CD4-positive, alpha-beta T cell (primary cell): ENCODE measurements around the gene MIA3. TPM values are rescaled to one million over a fixed set of nuclear protein-coding genes. Genes with fewer than 3 reads are reported as not detected.
"Not testable (repeated sequence)": the region's sequence is repeated elsewhere in the genome, so short reads cannot be mapped to it uniquely, and the experiment has no call there.

Source experiments
- ATAC-seq: fragments of 200-7000 bp; cut with Tn5 transposase; one replicate; pipeline ENCODE4 v1.10.0; 2022; ENCODE audit warnings: mild to moderate bottlenecking; ENCODE audit not compliant: poor library complexity
- CTCF ChIA-PET: fragments of 350-600 bp; sonication (Branson Sonifier 250); formaldehyde crosslinking; loops from one replicate; lab custom pipeline; 2021; ENCODE audit warnings: antibody characterized with exemption, inconsistent platforms; lab: Charles Lee
- POLR2A ChIA-PET: fragments of 350-600 bp; sonication (Branson Sonifier 250); formaldehyde crosslinking; loops from one replicate; lab custom pipeline; 2021; ENCODE audit warnings: antibody characterized with exemption, inconsistent platforms; lab: Charles Lee
- DNase-seq, 14 experiments: peaks; one replicate each; pipeline ENCODE4 v3.0.0-alpha.2; 2013 to 2020; ENCODE audit warnings: mixed read lengths in 2 of 14
- H3K27ac ChIP-seq, 2 donors: one replicate each; pipeline versions ENCODE4 v1.5.1 to v1.7.0; 2013; ENCODE audit warnings: low read length in 2 of 2, low read depth in 1 of 2, mild to moderate bottlenecking in 1 of 2
- H3K27me3 ChIP-seq, 2 experiments: 1 replicate in 1 of 2; 2 replicates in 1 of 2; pipeline versions ENCODE4 v1.6.1 to v1.7.0; 2013; ENCODE audit warnings: low read length in 2 of 2, control low read depth in 1 of 2, mild to moderate bottlenecking in 1 of 2, moderate library complexity in 1 of 2; ENCODE audit not compliant: insufficient read depth in 2 of 2, control insufficient read depth in 1 of 2
- H3K36me3 ChIP-seq: one replicate; pipeline ENCODE4 v1.6.1; 2013; ENCODE audit warnings: low read length, control low read depth; ENCODE audit not compliant: insufficient read depth
- H3K4me1 ChIP-seq: one replicate; pipeline ENCODE4 v1.6.1; 2013; ENCODE audit warnings: low read length, control low read depth; ENCODE audit not compliant: insufficient read depth
- H3K4me3 ChIP-seq: one replicate; pipeline ENCODE4 v1.5.1; 2013; ENCODE audit warnings: mild to moderate bottlenecking, low read length, moderate library complexity
- H3K9me3 ChIP-seq, 2 experiments: 1 replicate in 1 of 2; 2 replicates in 1 of 2; pipeline versions ENCODE4 v1.6.1 to v1.7.0; 2013; ENCODE audit warnings: low read length in 2 of 2, mild to moderate bottlenecking in 2 of 2, control low read depth in 1 of 2, moderate library complexity in 1 of 2; ENCODE audit not compliant: control insufficient read depth in 1 of 2, insufficient read depth in 1 of 2
- H3K27ac Mint-ChIP-seq: one replicate; pipeline ENCODE4 v1.8.0; 2020; ENCODE audit warnings: mixed read lengths
- H3K27me3 Mint-ChIP-seq: one replicate; pipeline ENCODE4 v1.8.0; 2021; ENCODE audit warnings: mixed read lengths
- H3K36me3 Mint-ChIP-seq: one replicate; pipeline ENCODE4 v1.8.0; 2021; ENCODE audit warnings: low read depth, mixed read lengths
- H3K4me1 Mint-ChIP-seq: one replicate; pipeline ENCODE4 v1.8.0; 2021; ENCODE audit warnings: low read depth, mixed read lengths
- H3K4me3 Mint-ChIP-seq: one replicate; pipeline ENCODE4 v1.8.0; 2020; ENCODE audit warnings: mild to moderate bottlenecking, mixed read lengths
- H3K9me3 Mint-ChIP-seq: one replicate; pipeline ENCODE4 v1.8.0; 2020; ENCODE audit warnings: mixed read lengths
- CTCF ChIP-seq: fragments of 200-600 bp; IDR thresholded peaks from one replicate; pipeline ENCODE4 v1.8.0; 2022; ENCODE audit warnings: antibody characterized with exemption, mild to moderate bottlenecking
- intact Hi-C, 2 experiments: fragments of 100-400 bp; cut with DNase I in 1 of 2; cut with micrococcal nuclease in 1 of 2; formaldehyde crosslinking; loops; one replicate each; pipeline versions ENCODE4 v1.15.1 to v1.9.0; 2023 to 2025; cut with DNase I, micrococcal nuclease
- total RNA-seq, 174 experiments: library from RNA in 2 of 174; stranded (reverse) in 2 of 174; gene quantifications; one replicate each; pipeline ENCODE4 v1.2.3 and lab custom pipeline; 2021 to 2026

The MIA3 gene
- total RNA-seq, 2 experiments from 2014 or later, result 123 to 135 TPM

GRCh38 chr1:222601257-222601656 is 16.6 kb upstream of the MIA3 start:
- POLR2A ChIA-PET, result no interaction called here

DNA sequence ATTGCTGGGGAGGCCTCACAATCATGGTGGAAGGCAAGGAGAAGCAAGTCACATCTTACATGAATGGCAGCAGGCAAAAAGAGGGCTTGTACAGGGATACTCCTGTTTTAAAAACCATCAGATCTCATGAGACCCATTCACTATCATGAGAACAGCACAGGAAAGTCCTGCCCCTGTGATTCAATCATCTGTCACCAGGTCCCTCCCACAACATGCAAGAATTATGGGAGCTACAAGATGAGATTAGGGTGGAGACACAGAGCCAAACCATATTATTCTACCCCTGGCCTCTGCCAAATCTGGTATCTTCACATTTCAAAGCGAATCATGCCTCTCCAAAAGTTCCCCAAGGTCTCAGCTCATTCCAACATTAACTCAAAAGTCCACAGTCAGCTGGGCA is 11.1 kb upstream of the MIA3 start:
- intact Hi-C loops, result no loop called here
- H3K9me3 ChIP-seq, result no peaks in the 10 kb centered on the region
- H3K36me3 Mint-ChIP-seq, result no peaks in the 10 kb centered on the region
- no peak overlapping the region for H3K4me3 ChIP-seq
- H3K27me3 ChIP-seq, result no peaks in the 10 kb centered on the region
- H3K27me3 Mint-ChIP-seq, result peaks cover 28% of the 10 kb centered on the region
- H3K27ac ChIP-seq, result no peak overlapping the region
- H3K4me1 ChIP-seq, result no peaks in the 10 kb centered on the region
- ATAC-seq, result no peak
- ChIA-PET POLR2A (no interaction called here), CTCF (interaction anchor here (1.3 to 1.4 kb wide), 2 partner anchors 13 to 28 kb away, joined by 3 to 5 read pairs; no protein-coding TSS in a partner anchor)
- H3K36me3 ChIP-seq, result no peaks in the 10 kb centered on the region
- TF ChIP-seq CTCF, result no peak
- peaks cover 6% of the 10 kb centered on the region for H3K9me3 Mint-ChIP-seq
- no peak overlapping the region for H3K27ac Mint-ChIP-seq
- no peak overlapping the region for H3K4me3 Mint-ChIP-seq
- no peak for DNase-seq
- H3K4me1 Mint-ChIP-seq, result no peaks in the 10 kb centered on the region

More at GRCh38 chr1:222601257-222601656, 16.6 kb upstream of the MIA3 start:
- TF ChIP-seq CTCF, result no peak
- Mint-ChIP-seq H3K27me3 (peaks cover 6% of the 10 kb centered on the region), H3K4me3 (no peak overlapping the region), H3K4me1 (no peaks in the 10 kb centered on the region), H3K36me3 (no peaks in the 10 kb centered on the region), H3K27ac (no peak overlapping the region), H3K9me3 (no peaks in the 10 kb centered on the region)
- Histone ChIP-seq H3K36me3 (no peaks in the 10 kb centered on the region), H3K27ac (no peak overlapping the region), H3K4me3 (no peak overlapping the region), H3K9me3 (no peaks in the 10 kb centered on the region), H3K4me1 (no peaks in the 10 kb centered on the region), H3K27me3 (no peaks in the 10 kb centered on the region)
- intact Hi-C loops, result no loop called here
- DNase-seq, result no peak
- ATAC-seq, result no peak
- CTCF ChIA-PET, result no interaction called here

- H3K36me3 ChIP-seq, H3K9me3 Mint-ChIP-seq, H3K4me3 Mint-ChIP-seq, H3K4me3 ChIP-seq, ATAC-seq, CTCF ChIA-PET, POLR2A ChIA-PET, intact Hi-C loops, H3K36me3 Mint-ChIP-seq, H3K4me1 ChIP-seq, H3K27me3 ChIP-seq, H3K9me3 ChIP-seq, H3K27ac ChIP-seq, DNase-seq, H3K4me1 Mint-ChIP-seq, H3K27ac Mint-ChIP-seq: not testable (repeated sequence)
- peaks cover 41% of the 10 kb centered on the region for H3K27me3 Mint-ChIP-seq
These were observed 8.8 kb upstream of the MIA3 start for GRCh38 chr1:222609111-222609510.

GRCh38 chr1:222610728-222611127 is 7.2 kb upstream of the MIA3 start:
- ATAC-seq (no peak), DNase-seq (no peak)
- Mint-ChIP-seq H3K4me3 (no peak overlapping the region), H3K4me1 (no peaks in the 10 kb centered on the region), H3K9me3 (peaks cover 6% of the 10 kb centered on the region), H3K27ac (no peak overlapping the region), H3K27me3 (peaks cover 54% of the 10 kb centered on the region), H3K36me3 (no peaks in the 10 kb centered on the region)
- no peak overlapping the region for H3K4me3 ChIP-seq
- H3K4me1 ChIP-seq, result no peaks in the 10 kb centered on the region
- ChIA-PET CTCF (interaction anchor here (0.5 kb wide), 1 partner anchor 68 kb away, joined by 3 read pairs; no protein-coding TSS in a partner anchor), POLR2A (no interaction called here)
- intact Hi-C loops, result loop anchor here in 1 of 2 experiments (10.0 kb wide), 1 partner anchor 866 kb away; the partner anchor contains the start of gene DUSP10
- no peaks in the 10 kb centered on the region for H3K9me3 ChIP-seq
- peaks cover 0 to 6% of the 10 kb centered on the region in 2 experiments for H3K27me3 ChIP-seq
- no peak overlapping the region for H3K27ac ChIP-seq
- no peak for TF ChIP-seq CTCF
- H3K36me3 ChIP-seq, result no peaks in the 10 kb centered on the region
